ENCODE measurements around the gene CYP2D6. TPM values are rescaled to one million over a fixed set of nuclear protein-coding genes. Genes with fewer than 3 reads are reported as not detected.
"Not testable (repeated sequence)": the region's sequence is repeated elsewhere in the genome, so short reads cannot be mapped to it uniquely, and the experiment has no call there.

Gene CYP2D6
- 0.18 and 1.0 TPM in 2 replicates for total RNA-seq (2016; rRNA removed; fragmentation: Illumina TruSeq; extraction: Trizol)
- 0.53 and 0.61 TPM in 2 replicates for total RNA-seq (2016; cell fraction: cytosol; rRNA removed; fragmentation: Illumina TruSeq; extraction: Trizol; ENCODE audit: low read depth)
- 0.22 and 1.2 TPM in 2 replicates for total RNA-seq (2016; cell fraction: insoluble cytoplasmic fraction; rRNA removed; fragmentation: Illumina TruSeq; extraction: Trizol)
- 0.45 and 0.49 TPM in 2 replicates for total RNA-seq (2016; cell fraction: membrane; rRNA removed; fragmentation: Illumina TruSeq; extraction: Trizol)
- 2.1 TPM in 2 replicates for total RNA-seq (2016; cell fraction: nucleus; rRNA removed; fragmentation: Illumina TruSeq; extraction: Trizol)
- 3.7 and 4.4 TPM in 2 replicates for polyA plus RNA-seq (2011; rRNA removed)
- polyA plus RNA-seq (2011; cell fraction: cytosol; rRNA removed) = 1.6 and 2.3 TPM in 2 replicates
- polyA plus RNA-seq (2011; cell fraction: nucleus; rRNA removed) = 30.3 and 32.1 TPM in 2 replicates
- polyA plus RNA-seq (2012) = 1.9 and 2.5 TPM in 2 replicates
- 0.15 and 0.16 TPM in 2 replicates for polyA plus RNA-seq (2016; cell fraction: cytosol; fragmentation: Illumina TruSeq; extraction: Trizol; ENCODE audit: low read depth)
- polyA plus RNA-seq (2016; cell fraction: insoluble cytoplasmic fraction; fragmentation: Illumina TruSeq; extraction: Trizol; ENCODE audit: low read depth) = 0.16 and 0.46 TPM in 2 replicates
- polyA plus RNA-seq (2016; cell fraction: membrane; fragmentation: Illumina TruSeq; extraction: Trizol; ENCODE audit: low read depth) = 0.27 and 0.41 TPM in 2 replicates
- 3.2 and 4.0 TPM in 2 replicates for polyA plus RNA-seq (2016; cell fraction: nucleus; fragmentation: Illumina TruSeq; extraction: Trizol; ENCODE audit: insufficient read depth, low read depth)
- polyA minus RNA-seq (2011; rRNA and poly(A)+ RNA removed; ENCODE audit: low replicate concordance) = 1.3 and 4.2 TPM in 2 replicates
- 1.5 and 1.8 TPM in 2 replicates for polyA minus RNA-seq (2011; cell fraction: cytosol; rRNA and poly(A)+ RNA removed)
- polyA minus RNA-seq (2011; cell fraction: nucleus; rRNA and poly(A)+ RNA removed) = 6.4 and 6.7 TPM in 2 replicates
- Bru-seq, nascent RNA = percentile 33 among the genes with signal in this experiment
- percentile 32 among the genes with signal in this experiment for BruChase-seq, experiment 1, labeled RNA remaining after a 6-hour chase
- percentile 31 among the genes with signal in this experiment for BruChase-seq, experiment 2, labeled RNA remaining after a 2-hour chase
- long read RNA-seq, experiment 1, partial matches to known transcripts = 0 of 2 reads
- long read RNA-seq, experiment 1, other reads (novel, unspliced or antisense) = 0 of 2 reads
- long read RNA-seq, experiment 2 = 0 reads

- peak; percentile 79 for ATAC-seq
- intact Hi-C loops (cut with micrococcal nuclease; ENCODE audit: unreplicated experiment); BruUV-seq (replicated peaks); H4K20me1 ChIP-seq (ENCODE audit: insufficient read depth, low read length); H3K36me3 ChIP-seq (replicated peaks in 1 of 2; ENCODE audit: control insufficient read depth in 1 of 2, insufficient read depth in 2 of 2, low read length in 2 of 2); POLR2A ChIA-PET; H2AFZ ChIP-seq (ENCODE audit: low read length); CTCF ChIA-PET (ENCODE audit: low intra/inter-chr PET ratio, low total read pairs); H3K79me2 ChIP-seq (ENCODE audit: insufficient read depth, low read length); H3K27me3 ChIP-seq (ENCODE audit: control insufficient read depth in 1 of 2, insufficient read depth in 2 of 2, low read length in 2 of 2); in situ Hi-C loops (cut with HindIII; ENCODE audit: extremely low pct_ligation_motif_present, low pct_unique_long_range_greater_than_20kb); H3K9me3 ChIP-seq (ENCODE audit: low read length): not testable (repeated sequence)
- peak; percentile 35 for DNase-seq (ENCODE audit: low spot score)
- 25% methylated on average over 11 of the region's 14 CpGs for WGBS (ENCODE audit: low lambda C conversion rate)
- Histone ChIP-seq H3K9ac (ENCODE audit: insufficient read depth, low read depth, low read length) (peak within 1 kb of the TSS; percentile 19; the same call in 1 of the 2 replicates), H3K27ac (ENCODE audit: extremely low read length, insufficient read depth, low read length) (peak within 1 kb of the TSS; percentile 20), H3K4me1 (ENCODE audit: insufficient read depth, low read length) (peaks cover 32% of the 10 kb centered on the region), H3K4me2 (ENCODE audit: low read depth, low read length) (peak within 1 kb of the TSS; percentile 69), H3K4me3 (replicated peaks in 1 of 3; ENCODE audit: insufficient read depth in 1 of 3, low read depth in 2 of 3, low read length in 3 of 3) (peak within 1 kb of the TSS; percentile 21 to 57 (median 33); a peak in 4 of 6 replicates)
- peak; percentile 67 for FAIRE-seq
- peak; percentile 71 for TF ChIP-seq ZNF687 (CRISPR knock-in tag; IDR thresholded peaks at IDR 0.05)
- peak; percentile 46; the same call in 1 of the 2 replicates for TF ChIP-seq RXRA (CRISPR knock-in tag; IDR thresholded peaks at IDR 0.05)
- 0 out of 2 replicates have a peak, but pooled peaks have one; percentile 49 for TF ChIP-seq HNF1B (CRISPR knock-in tag; IDR thresholded peaks at IDR 0.05)
- TF ChIP-seq, protein P1, sequence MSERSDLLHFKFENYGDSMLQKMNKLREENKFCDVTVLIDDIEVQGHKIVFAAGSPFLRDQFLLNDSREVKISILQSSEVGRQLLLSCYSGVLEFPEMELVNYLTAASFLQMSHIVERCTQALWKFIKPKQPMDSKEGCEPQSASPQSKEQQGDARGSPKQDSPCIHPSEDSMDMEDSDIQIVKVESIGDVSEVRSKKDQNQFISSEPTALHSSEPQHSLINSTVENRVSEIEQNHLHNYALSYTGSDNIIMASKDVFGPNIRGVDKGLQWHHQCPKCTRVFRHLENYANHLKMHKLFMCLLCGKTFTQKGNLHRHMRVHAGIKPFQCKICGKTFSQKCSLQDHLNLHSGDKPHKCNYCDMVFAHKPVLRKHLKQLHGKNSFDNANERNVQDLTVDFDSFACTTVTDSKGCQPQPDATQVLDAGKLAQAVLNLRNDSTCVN (CRISPR knock-in tag; IDR thresholded peaks at IDR 0.05; ENCODE audit: borderline replicate concordance) = peak; percentile 57; the same call in 1 of the 2 replicates
- TF ChIP-seq, protein P2, sequence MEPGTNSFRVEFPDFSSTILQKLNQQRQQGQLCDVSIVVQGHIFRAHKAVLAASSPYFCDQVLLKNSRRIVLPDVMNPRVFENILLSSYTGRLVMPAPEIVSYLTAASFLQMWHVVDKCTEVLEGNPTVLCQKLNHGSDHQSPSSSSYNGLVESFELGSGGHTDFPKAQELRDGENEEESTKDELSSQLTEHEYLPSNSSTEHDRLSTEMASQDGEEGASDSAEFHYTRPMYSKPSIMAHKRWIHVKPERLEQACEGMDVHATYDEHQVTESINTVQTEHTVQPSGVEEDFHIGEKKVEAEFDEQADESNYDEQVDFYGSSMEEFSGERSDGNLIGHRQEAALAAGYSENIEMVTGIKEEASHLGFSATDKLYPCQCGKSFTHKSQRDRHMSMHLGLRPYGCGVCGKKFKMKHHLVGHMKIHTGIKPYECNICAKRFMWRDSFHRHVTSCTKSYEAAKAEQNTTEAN (CRISPR knock-in tag; conservative IDR thresholded peaks at IDR 0.05) = peak; percentile 56; the same call in 1 of the 2 replicates
- TF ChIP-seq BRD4 (CRISPR knock-in tag; IDR thresholded peaks at IDR 0.05) = peak; percentile 55; the same call in 1 of the 2 replicates
- peak; percentile 27 for TF ChIP-seq HNRNPLL (IDR thresholded peaks at IDR 0.05; ENCODE audit: low read depth, low read length, poor library complexity, severe bottlenecking)
Measured at GRCh38 chr22:42130639-42131431, at the start of gene CYP2D6. CYP2D6 (minus strand) TSS chr22:42130810; CDS start chr22:42130791, 19 bp downstream.

Measured in HepG2 (cell line).